Osteocyte (in vitro differentiated cells): ENCODE results near the gene DOCK2. TPM values are rescaled to one million over a fixed set of nuclear protein-coding genes. Genes with fewer than 3 reads are reported as not detected.

ENCODE experiments used
- DNase-seq: peaks from one replicate; pipeline ENCODE4 v3.0.0; 2021; ENCODE audit warnings: mixed read lengths; ENCODE audit not compliant: unreplicated experiment; ENCODE audit errors: extremely low spot score
- H3K27ac Mint-ChIP-seq: one replicate; pipeline ENCODE4 v1.8.0; 2021; ENCODE audit warnings: mild to moderate bottlenecking, mixed read lengths; ENCODE audit not compliant: unreplicated experiment
- H3K27me3 Mint-ChIP-seq: one replicate; pipeline ENCODE4 v1.8.0; 2021; ENCODE audit warnings: mixed read lengths; ENCODE audit not compliant: unreplicated experiment
- H3K36me3 Mint-ChIP-seq: one replicate; pipeline ENCODE4 v1.8.0; 2021; ENCODE audit warnings: mixed read lengths; ENCODE audit not compliant: unreplicated experiment
- H3K4me1 Mint-ChIP-seq: one replicate; pipeline ENCODE4 v1.8.0; 2021; ENCODE audit warnings: mixed read lengths; ENCODE audit not compliant: unreplicated experiment
- H3K4me3 Mint-ChIP-seq: one replicate; pipeline ENCODE4 v1.8.0; 2021; ENCODE audit warnings: mild to moderate bottlenecking, moderate library complexity, mixed read lengths; ENCODE audit not compliant: unreplicated experiment
- H3K9me3 Mint-ChIP-seq: one replicate; pipeline ENCODE4 v1.8.0; 2021; ENCODE audit warnings: mixed read lengths; ENCODE audit not compliant: unreplicated experiment
- total RNA-seq: library from RNA; stranded (reverse); gene quantifications from 2 replicates; pipeline ENCODE4 v1.2.1, GENCODE V29; 2021
- TF ChIP-seq, protein P1 (sequence below): fragments of 200-600 bp; sonication (generic); IDR thresholded peaks from 2 replicates; pipeline ENCODE4 v1.5.0; 2021; ENCODE audit warnings: antibody characterized with exemption, mild to moderate bottlenecking, moderate library complexity

DOCK2 gene
- total RNA-seq, 1 donor from 2014 or later: 11.6 TPM

DNA sequence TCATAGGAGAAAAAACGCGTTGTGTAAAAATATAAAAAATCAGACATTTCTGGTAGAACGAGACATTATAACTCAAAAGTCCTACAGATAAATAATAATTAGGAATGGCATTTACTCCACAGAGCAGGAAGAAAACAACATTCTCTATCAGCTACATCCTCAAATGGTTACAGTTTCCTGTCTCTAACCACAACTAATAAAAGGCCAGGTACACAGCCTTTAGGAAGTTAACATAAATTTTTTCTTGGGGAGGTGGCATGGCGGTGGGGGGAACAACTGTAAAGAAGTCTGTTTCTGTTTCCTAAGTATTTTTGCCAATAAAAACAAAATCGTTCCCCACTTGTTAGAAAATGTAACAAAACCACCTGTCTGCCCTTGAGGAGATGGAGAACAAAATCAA, 298.7 kb downstream of the DOCK2 start:
- TF ChIP-seq, protein P1, sequence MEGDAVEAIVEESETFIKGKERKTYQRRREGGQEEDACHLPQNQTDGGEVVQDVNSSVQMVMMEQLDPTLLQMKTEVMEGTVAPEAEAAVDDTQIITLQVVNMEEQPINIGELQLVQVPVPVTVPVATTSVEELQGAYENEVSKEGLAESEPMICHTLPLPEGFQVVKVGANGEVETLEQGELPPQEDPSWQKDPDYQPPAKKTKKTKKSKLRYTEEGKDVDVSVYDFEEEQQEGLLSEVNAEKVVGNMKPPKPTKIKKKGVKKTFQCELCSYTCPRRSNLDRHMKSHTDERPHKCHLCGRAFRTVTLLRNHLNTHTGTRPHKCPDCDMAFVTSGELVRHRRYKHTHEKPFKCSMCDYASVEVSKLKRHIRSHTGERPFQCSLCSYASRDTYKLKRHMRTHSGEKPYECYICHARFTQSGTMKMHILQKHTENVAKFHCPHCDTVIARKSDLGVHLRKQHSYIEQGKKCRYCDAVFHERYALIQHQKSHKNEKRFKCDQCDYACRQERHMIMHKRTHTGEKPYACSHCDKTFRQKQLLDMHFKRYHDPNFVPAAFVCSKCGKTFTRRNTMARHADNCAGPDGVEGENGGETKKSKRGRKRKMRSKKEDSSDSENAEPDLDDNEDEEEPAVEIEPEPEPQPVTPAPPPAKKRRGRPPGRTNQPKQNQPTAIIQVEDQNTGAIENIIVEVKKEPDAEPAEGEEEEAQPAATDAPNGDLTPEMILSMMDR: no peak
- H3K4me1 Mint-ChIP-seq: no peaks in the 10 kb centered on the region
- DNase-seq: no peak
- H3K27me3 Mint-ChIP-seq: no peaks in the 10 kb centered on the region
- no peak overlapping the region for H3K27ac Mint-ChIP-seq
- H3K36me3 Mint-ChIP-seq: no peaks in the 10 kb centered on the region
- H3K4me3 Mint-ChIP-seq: no peak overlapping the region
- H3K9me3 Mint-ChIP-seq: no peaks in the 10 kb centered on the region

DNA sequence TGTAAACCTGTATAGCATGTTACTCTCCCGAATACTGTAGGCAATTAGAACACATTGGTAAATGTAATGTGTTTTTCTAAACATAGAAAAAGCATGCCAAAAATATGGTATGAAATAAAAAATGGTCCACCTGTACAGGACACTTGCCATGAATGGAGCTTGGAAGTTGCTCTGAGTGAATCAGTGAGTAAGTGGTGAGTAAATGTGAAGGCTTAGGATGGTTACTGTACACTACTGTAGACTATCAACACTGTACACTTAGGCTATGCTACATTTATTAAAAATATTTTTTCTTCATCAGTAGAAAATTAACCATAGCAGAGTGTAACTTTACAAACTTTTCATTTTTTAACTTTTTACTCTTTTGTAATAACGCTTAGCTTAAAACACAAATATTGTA, 301.4 kb downstream of the DOCK2 start:
- Mint-ChIP-seq H3K36me3 (no peaks in the 10 kb centered on the region), H3K27me3 (no peaks in the 10 kb centered on the region), H3K4me3 (no peak overlapping the region), H3K4me1 (no peaks in the 10 kb centered on the region), H3K27ac (no peak overlapping the region), H3K9me3 (no peaks in the 10 kb centered on the region)
- no peak for DNase-seq
- TF ChIP-seq, protein P1: no peak

DNA sequence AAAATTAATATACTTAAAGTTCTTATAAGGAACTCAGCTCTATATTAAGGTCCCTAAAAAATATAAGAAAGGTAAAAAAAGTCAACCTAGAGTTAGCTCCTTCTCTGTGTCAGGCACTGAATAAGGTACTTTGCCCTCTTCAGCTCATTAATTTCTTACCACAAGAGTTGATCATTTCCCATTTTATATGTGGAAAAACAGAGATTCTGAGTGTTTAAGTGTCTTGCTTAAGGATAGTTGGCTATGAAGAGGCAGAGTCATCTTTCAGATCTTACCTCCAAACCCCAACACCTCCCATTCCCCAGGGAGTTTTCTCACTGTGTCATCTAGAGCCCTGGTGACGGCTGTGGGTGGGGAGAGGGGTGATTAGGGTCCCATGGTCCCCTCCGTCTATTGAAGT, 302.7 kb downstream of the DOCK2 start:
- H3K36me3 Mint-ChIP-seq: no peaks in the 10 kb centered on the region
- H3K27me3 Mint-ChIP-seq: no peaks in the 10 kb centered on the region
- DNase-seq: no peak
- no peaks in the 10 kb centered on the region for H3K9me3 Mint-ChIP-seq
- TF ChIP-seq, protein P1: no peak
- H3K4me1 Mint-ChIP-seq: no peaks in the 10 kb centered on the region
- H3K4me3 Mint-ChIP-seq: no peak overlapping the region
- no peak overlapping the region for H3K27ac Mint-ChIP-seq

DNA sequence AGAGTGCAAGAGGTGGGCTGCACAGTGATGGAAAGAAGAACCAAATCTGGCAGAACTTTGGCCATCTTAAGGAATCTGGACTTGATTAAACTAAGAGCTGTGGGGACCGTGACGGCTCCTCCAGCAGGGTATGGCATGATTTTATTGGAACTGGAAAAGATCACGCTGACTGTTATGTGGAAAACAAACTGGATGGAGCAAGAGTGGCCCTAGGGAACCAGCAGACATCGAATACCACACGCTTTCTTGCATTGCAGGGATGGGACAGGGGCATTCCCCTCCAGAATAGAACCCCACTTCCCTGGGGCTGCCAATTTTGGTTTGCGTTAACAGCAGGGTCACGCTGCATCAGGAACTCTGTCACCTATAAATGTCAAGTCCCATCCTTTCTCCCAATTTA, 304.5 kb downstream of the DOCK2 start:
- Mint-ChIP-seq H3K27ac (no peak overlapping the region), H3K9me3 (no peaks in the 10 kb centered on the region), H3K4me3 (no peak overlapping the region), H3K36me3 (no peaks in the 10 kb centered on the region), H3K4me1 (peaks cover 13% of the 10 kb centered on the region), H3K27me3 (no peaks in the 10 kb centered on the region)
- no peak for DNase-seq
- TF ChIP-seq, protein P1: no peak

DNA sequence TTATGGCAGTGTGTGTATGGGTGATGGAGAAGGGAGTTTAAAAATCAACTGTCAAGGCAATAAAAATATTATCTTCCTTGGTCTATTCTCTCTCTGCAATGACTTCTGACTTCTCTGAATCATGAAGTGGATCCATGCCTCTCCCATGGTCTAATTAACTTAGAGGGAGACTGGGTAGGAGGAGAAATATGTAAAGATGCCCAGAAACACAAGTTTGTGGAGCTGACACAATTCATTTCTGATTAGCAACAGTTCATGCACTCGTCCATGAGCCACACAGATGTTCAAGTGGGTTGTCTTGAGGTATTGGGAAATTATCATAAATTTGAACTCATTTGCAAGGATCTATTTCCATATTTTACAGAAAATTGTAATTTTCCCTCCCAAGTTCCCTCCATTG, 305.1 kb downstream of the DOCK2 start:
- Mint-ChIP-seq H3K9me3 (no peaks in the 10 kb centered on the region), H3K27ac (no peak overlapping the region), H3K4me3 (no peak overlapping the region), H3K36me3 (no peaks in the 10 kb centered on the region), H3K27me3 (no peaks in the 10 kb centered on the region), H3K4me1 (peaks cover 16% of the 10 kb centered on the region)
- TF ChIP-seq, protein P1: no peak
- DNase-seq: no peak
